Stomach (tissue), 9 donors: ENCODE results near the gene FUOM. TPM values are rescaled to one million over a fixed set of nuclear protein-coding genes. Genes with fewer than 3 reads are reported as not detected.

ENCODE experiments used
- DNase-seq, 2 donors: peaks; one replicate each; pipeline versions ENCODE4 v3.0.0 to v3.0.0-alpha.2; 2013 to 2019
- H3K27ac ChIP-seq, 5 donors: fragments of 200-600 bp in 4 of 5; sonication (generic) in 4 of 5; one replicate each; pipeline ENCODE4 v1.5.1; 2013 to 2019; ENCODE audit warnings: mild to moderate bottlenecking in 1 of 5, moderate library complexity in 1 of 5
- H3K27me3 ChIP-seq, 3 donors: fragments of 200-600 bp; sonication (generic); one replicate each; pipeline ENCODE4 v1.5.1; 2017 to 2019; ENCODE audit warnings: mixed run types in 1 of 3
- H3K36me3 ChIP-seq, 4 donors: fragments of 200-600 bp; sonication (generic); 1 replicate in 3 of 4; 2 replicates in 1 of 4; pipeline ENCODE4 v1.5.1; 2016 to 2019
- H3K4me1 ChIP-seq, 4 donors: fragments of 200-600 bp; sonication (generic); one replicate each; pipeline ENCODE4 v1.5.1; 2016 to 2019
- H3K4me3 ChIP-seq, 4 donors: fragments of 200-600 bp; sonication (generic) in 3 of 4; one replicate each; pipeline ENCODE4 v1.5.1; 2016 to 2019; ENCODE audit warnings: mild to moderate bottlenecking in 1 of 4
- H3K9me3 ChIP-seq, 4 donors: fragments of 200-600 bp; sonication (generic); one replicate each; pipeline ENCODE4 v1.5.1; 2016 to 2019
- EP300 ChIP-seq: sonication (generic); formaldehyde crosslinking; IDR thresholded peaks from one replicate; pipeline ENCODE4 v1.6.1; 2017; ENCODE audit warnings: antibody characterized with exemption
- POLR2A ChIP-seq, 4 donors: fragments of 450-650 bp; IDR thresholded peaks; one replicate each; pipeline ENCODE4 v1.6.1; 2016; ENCODE audit warnings: antibody characterized with exemption in 4 of 4, control low read depth in 2 of 4, mild to moderate bottlenecking in 1 of 4, moderate library complexity in 1 of 4
- POLR2AphosphoS5 ChIP-seq, 3 donors: sonication (generic); formaldehyde crosslinking; IDR thresholded peaks; one replicate each; pipeline ENCODE4 v1.6.1; 2016; ENCODE audit warnings: antibody characterized with exemption in 3 of 3
- whole genome bisulfite sequencing, 5 donors: extraction: QIAGEN DNeasy Blood & Tissue Kit in 3 of 5; methylation state at CpG; one replicate each; pipeline versions ENCODE4 v1.1.5 to v1.1.7; 2013 to 2018; 5-methylcytosine and 5-hydroxymethylcytosine counted together
- intact Hi-C: fragments of 100-400 bp; cut with DNase I; formaldehyde crosslinking; loops from one replicate; pipeline ENCODE4 v1.15.1; 2023; ENCODE audit warnings: low total_unique reads
- polyA plus RNA-seq, 3 donors: library from polyadenylated mRNA; stranded (reverse); fragments of 200-250 nt; gene quantifications; one replicate each; pipeline ENCODE4 v1.2.3, GENCODE V29; 2013
- total RNA-seq, 5 donors: library from RNA; depleted of rRNA; stranded (reverse); fragments of >200 nt; gene quantifications; one replicate each; pipeline versions ENCODE4 v1.1.0 to v1.2.3, GENCODE V29; 2014 to 2016
- TF ChIP-seq, protein P1 (sequence below), 7 experiments: fragments of 450-650 bp in 4 of 7; fragments of 200-600 bp in 3 of 7; sonication (generic) in 3 of 7; IDR thresholded peaks; one replicate each; pipeline ENCODE4 v1.5.1; 2016 to 2019; ENCODE audit warnings: antibody characterized with exemption in 7 of 7, control low read depth in 2 of 7, mild to moderate bottlenecking in 1 of 7
- donor health status: healthy with polysubstance abuse.
- donor health status: Bipolar disorder and iron deficiency.
- donor health status: healthy.

The FUOM gene
- total and polyA plus RNA-seq, 8 donors: 6.4 to 38.3 (median 17.9) TPM; not detected in 2

DNA sequence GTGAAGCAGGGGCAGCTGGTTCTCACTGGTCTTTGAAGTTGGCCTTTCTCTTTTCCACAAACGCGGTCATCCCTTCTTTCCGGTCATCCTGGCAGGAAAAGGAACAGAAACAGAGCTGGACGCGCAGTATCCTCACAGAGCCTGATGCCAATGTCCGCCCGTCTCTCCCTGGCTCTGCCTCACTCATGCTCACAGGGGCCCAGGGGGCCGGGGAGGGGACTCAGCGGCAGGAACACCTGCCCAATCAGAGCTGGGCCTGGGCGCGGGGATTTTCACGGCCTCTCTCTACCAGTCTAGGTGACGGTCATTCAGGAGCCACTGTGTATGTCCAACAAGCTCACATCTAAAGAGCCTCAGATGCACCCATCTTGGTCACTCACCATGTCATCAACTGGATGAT lies 5.0 kb upstream of the FUOM start:
- Histone ChIP-seq H3K4me3 (no peak overlapping the region), H3K9me3 (no peaks in the 10 kb centered on the region), H3K4me1 (peaks cover 12 to 39% (median 27%) of the 10 kb centered on the region in 4 donors), H3K27ac (no peak overlapping the region), H3K36me3 (peaks cover 35 to 66% (median 59%) of the 10 kb centered on the region in 4 donors), H3K27me3 (no peaks in the 10 kb centered on the region)
- intact Hi-C loops: no loop called here
- 88 to 95% (median 94%) methylated on average over 8 to 13 of the region's 13 CpGs for WGBS, 5 donors
- no peak for DNase-seq
- TF ChIP-seq POLR2AphosphoS5 (IDR thresholded peaks at IDR 0.05): no peak
- TF ChIP-seq EP300: no peak
- TF ChIP-seq POLR2A (IDR thresholded peaks at IDR 0.05): no peak
- TF ChIP-seq, protein P1, sequence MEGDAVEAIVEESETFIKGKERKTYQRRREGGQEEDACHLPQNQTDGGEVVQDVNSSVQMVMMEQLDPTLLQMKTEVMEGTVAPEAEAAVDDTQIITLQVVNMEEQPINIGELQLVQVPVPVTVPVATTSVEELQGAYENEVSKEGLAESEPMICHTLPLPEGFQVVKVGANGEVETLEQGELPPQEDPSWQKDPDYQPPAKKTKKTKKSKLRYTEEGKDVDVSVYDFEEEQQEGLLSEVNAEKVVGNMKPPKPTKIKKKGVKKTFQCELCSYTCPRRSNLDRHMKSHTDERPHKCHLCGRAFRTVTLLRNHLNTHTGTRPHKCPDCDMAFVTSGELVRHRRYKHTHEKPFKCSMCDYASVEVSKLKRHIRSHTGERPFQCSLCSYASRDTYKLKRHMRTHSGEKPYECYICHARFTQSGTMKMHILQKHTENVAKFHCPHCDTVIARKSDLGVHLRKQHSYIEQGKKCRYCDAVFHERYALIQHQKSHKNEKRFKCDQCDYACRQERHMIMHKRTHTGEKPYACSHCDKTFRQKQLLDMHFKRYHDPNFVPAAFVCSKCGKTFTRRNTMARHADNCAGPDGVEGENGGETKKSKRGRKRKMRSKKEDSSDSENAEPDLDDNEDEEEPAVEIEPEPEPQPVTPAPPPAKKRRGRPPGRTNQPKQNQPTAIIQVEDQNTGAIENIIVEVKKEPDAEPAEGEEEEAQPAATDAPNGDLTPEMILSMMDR (IDR thresholded peaks at IDR 0.05): no peak

DNA sequence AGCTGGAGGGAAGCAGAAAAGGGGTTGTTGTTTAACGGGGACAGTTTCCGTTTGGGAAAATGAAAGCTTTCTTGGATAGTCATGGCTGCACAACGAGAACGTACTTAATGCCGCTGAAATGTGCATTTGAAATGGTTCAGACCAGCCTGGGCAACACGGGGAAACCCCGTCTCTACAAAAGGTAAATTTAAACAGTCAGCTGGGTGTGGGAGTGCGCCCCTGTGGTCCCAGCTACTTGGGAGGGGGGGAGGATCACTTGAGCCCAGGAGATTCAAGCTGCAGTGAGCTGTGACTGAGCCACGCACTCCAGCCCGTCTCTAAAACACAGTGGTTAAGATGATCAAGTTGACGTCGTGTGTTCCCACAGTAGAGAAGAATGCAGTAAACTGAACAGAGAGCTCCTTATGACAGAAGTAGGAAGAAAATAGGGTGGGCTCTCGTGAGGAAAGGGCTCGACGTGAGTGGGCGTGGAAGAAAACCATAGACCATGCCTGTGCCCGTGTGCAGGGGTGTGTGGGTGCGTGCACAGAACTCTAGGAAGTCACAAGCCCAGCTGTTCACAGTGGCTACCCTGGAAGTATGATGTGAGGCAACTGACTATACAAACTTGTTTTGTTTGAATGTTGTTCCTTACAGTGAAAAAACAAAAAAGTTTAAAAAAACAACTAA lies 4.1 kb upstream of the FUOM start:
- H3K4me1 ChIP-seq: peaks cover 17 to 49% (median 35%) of the 10 kb centered on the region in 4 donors
- intact Hi-C loops: no loop called here
- peaks cover 35 to 56% (median 55%) of the 10 kb centered on the region in 4 donors for H3K36me3 ChIP-seq
- WGBS, 5 donors: 77 to 84% (median 82%) methylated on average over 18 of the region's 18 CpGs
- H3K4me3 ChIP-seq: no peak overlapping the region
- DNase-seq: no peak
- TF ChIP-seq POLR2AphosphoS5 (IDR thresholded peaks at IDR 0.05) (no peak), POLR2A (IDR thresholded peaks at IDR 0.05) (no peak), EP300 (no peak)
- TF ChIP-seq, protein P1 (IDR thresholded peaks at IDR 0.05): no peak
- H3K9me3 ChIP-seq: no peaks in the 10 kb centered on the region
- peaks cover 0 to 4% (median 0%) of the 10 kb centered on the region in 3 donors for H3K27me3 ChIP-seq
- H3K27ac ChIP-seq: no peak overlapping the region

DNA sequence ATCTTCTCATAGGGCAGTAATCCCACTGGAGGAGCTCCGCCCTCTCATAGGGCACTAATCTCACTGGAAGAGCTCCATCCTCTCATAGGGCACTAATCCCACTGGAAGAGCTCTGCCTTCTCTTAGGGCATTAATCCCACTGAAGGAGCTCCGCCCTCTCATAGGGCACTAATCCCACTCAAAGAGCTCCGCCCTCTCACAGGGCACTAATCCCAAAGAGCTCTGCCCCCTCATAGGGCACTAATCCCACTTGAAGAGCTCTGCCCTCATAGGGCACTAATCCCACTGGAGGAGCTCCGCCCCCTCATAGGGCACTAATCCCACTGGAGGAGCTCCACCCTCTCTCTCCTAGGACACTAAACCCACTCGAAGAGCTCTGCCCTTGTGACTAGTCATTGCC lies 3.4 kb upstream of the FUOM start:
- TF ChIP-seq POLR2AphosphoS5 (IDR thresholded peaks at IDR 0.05): no peak
- TF ChIP-seq POLR2A (IDR thresholded peaks at IDR 0.05): no peak
- TF ChIP-seq, protein P1 (IDR thresholded peaks at IDR 0.05): no peak
- no peak for TF ChIP-seq EP300
- Histone ChIP-seq H3K9me3 (no peaks in the 10 kb centered on the region), H3K4me1 (peaks cover 23 to 55% (median 42%) of the 10 kb centered on the region in 4 donors), H3K27me3 (peaks cover 0 to 11% (median 0%) of the 10 kb centered on the region in 3 donors), H3K27ac (no peak overlapping the region), H3K36me3 (peaks cover 30 to 49% (median 48%) of the 10 kb centered on the region in 4 donors), H3K4me3 (no peak overlapping the region)
- DNase-seq: no peak
- intact Hi-C loops: no loop called here
- 90 to 96% (median 94%) methylated on average over 5 of the region's 5 CpGs for WGBS, 5 donors

DNA sequence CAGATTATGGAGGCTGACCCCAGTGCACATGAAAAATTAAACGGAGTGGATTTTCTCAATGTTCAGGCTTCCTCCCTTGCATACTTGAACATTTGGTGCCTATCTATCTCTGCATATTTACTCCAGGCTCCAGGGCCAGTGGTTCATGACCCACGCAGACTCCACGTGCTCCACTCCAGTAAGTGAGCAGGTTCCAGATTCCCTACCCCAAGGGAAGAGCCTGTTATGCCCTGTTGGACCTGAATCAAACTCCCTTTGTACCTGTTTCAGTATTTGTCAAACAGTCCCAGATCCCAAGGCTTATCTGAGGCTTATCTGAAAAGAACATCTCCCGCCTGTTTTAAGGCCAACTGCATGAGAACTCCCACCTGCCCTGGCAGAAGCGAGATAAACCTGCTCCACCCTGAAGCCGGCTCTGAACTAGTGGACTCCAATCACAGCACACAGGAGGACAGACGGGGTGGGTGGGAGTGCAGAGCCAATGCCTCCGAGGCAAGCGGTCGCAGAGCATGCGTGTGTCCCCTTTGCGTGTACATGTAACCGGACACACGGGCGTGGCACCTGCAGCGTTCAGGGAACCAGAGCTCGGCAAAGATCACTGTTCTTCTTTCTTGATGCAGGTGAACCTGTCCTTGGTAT lies 2.3 kb upstream of the FUOM start:
- 35 to 68% (median 45%) methylated on average over 17 of the region's 17 CpGs for WGBS, 5 donors
- H3K27ac ChIP-seq: peak overlapping the region in 1 of 5 donors; percentile 2
- H3K27me3 ChIP-seq: peaks cover 0 to 17% (median 0%) of the 10 kb centered on the region in 3 donors

More for the DNA sequence above, 2.3 kb upstream of the FUOM start:
- DNase-seq: peak in 1 of 2 donors; percentile 33
- intact Hi-C loops: no loop called here
- peaks cover 23 to 54% (median 38%) of the 10 kb centered on the region in 4 donors for H3K4me1 ChIP-seq
- no peak overlapping the region for H3K4me3 ChIP-seq
- no peaks in the 10 kb centered on the region for H3K9me3 ChIP-seq
- no peak for TF ChIP-seq POLR2A (IDR thresholded peaks at IDR 0.05)
- TF ChIP-seq, protein P1 (IDR thresholded peaks at IDR 0.05): no peak
- H3K36me3 ChIP-seq: peaks cover 20 to 38% (median 36%) of the 10 kb centered on the region in 4 donors
